Testis (tissue), 2 donors: Measurements from ENCODE around the gene PCDHA6.

Experiments used
- CTCF ChIP-seq, 3 experiments: fragments of 450-650 bp in 2 of 3; fragments of 200-600 bp in 1 of 3; sonication (generic) in 1 of 3; IDR thresholded peaks; one replicate each; pipeline ENCODE4 v1.5.1; 2016 to 2019; ENCODE audit warnings: antibody characterized with exemption in 3 of 3, mild to moderate bottlenecking in 2 of 3, moderate library complexity in 1 of 3
- POLR2A ChIP-seq: fragments of 450-650 bp; IDR thresholded peaks from one replicate; pipeline ENCODE4 v1.6.1; 2017; ENCODE audit warnings: antibody characterized with exemption, mild to moderate bottlenecking, moderate library complexity

GRCh38 chr5:140823475-140823874, 4.3 kb upstream of the PCDHA6 start:
- TF ChIP-seq CTCF (IDR thresholded peaks at IDR 0.05) (no peak), POLR2A (no peak)
